ENCODE data around the gene DGKQ.

DNA sequence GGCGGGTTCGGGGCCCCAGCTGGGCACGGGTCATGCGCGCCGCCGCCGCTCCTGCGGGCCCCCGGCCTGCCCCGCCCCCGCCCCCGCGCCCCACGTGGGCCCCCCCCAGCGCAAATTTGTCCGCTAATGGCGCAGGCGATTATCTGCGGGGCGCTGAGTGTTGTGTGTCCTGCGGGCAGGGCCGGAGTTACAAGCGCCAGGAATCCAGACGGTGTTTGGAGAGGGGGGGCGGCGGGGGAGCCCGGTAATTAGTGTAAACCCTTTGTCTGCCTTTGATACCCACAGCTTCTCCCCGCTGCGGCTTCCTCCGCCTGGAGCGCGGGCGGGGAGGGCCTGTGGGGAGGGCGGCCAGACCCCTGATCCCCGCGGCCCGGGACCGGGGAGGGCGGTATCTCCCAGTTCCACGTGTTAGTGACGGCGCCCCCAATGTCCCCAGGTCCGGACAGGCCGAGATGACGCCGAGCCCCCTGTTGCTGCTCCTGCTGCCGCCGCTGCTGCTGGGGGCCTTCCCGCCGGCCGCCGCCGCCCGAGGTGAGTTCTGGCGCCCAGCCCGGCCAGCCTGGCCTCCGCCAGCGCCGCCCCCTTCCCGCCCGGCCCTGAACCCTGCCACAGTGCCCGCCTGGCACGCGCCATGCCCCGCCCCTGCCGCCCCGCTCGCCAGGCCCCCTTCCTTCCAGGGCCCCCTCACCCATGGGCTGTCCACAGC lies 38.8 kb upstream of the DGKQ start:
- TF ChIP-seq, protein P1, sequence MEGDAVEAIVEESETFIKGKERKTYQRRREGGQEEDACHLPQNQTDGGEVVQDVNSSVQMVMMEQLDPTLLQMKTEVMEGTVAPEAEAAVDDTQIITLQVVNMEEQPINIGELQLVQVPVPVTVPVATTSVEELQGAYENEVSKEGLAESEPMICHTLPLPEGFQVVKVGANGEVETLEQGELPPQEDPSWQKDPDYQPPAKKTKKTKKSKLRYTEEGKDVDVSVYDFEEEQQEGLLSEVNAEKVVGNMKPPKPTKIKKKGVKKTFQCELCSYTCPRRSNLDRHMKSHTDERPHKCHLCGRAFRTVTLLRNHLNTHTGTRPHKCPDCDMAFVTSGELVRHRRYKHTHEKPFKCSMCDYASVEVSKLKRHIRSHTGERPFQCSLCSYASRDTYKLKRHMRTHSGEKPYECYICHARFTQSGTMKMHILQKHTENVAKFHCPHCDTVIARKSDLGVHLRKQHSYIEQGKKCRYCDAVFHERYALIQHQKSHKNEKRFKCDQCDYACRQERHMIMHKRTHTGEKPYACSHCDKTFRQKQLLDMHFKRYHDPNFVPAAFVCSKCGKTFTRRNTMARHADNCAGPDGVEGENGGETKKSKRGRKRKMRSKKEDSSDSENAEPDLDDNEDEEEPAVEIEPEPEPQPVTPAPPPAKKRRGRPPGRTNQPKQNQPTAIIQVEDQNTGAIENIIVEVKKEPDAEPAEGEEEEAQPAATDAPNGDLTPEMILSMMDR (IDR thresholded peaks at IDR 0.05; ENCODE audit: insufficient read depth, low read length) = no peak
- TF ChIP-seq POLR2AphosphoS5 (IDR thresholded peaks at IDR 0.05; ENCODE audit: low read depth) (no peak), REST (IDR thresholded peaks at IDR 0.05; ENCODE audit: insufficient replicate concordance, low read depth) (no peak)

Measured in HL-60 (cell line).